K562 (cell line): Measurements from ENCODE around the gene ENDOD1. TPM values are rescaled to one million over a fixed set of nuclear protein-coding genes. Genes with fewer than 3 reads are reported as not detected.

Experiments used
- CEBPG ChIP-seq, 3 experiments: fragments of 200-800 bp in 1 of 3; sonication (Bioruptor generic) in 1 of 3; sonication (generic) in 1 of 3; formaldehyde crosslinking in 1 of 3; IDR thresholded peaks in 2 of 3; conservative IDR thresholded peaks in 1 of 3; 2 replicates each; pipeline versions ENCODE4 v1.6.1 to v1.8.0; 2016 to 2022; ENCODE audit warnings: missing compliant biosample characterization in 2 of 3, missing genetic modification characterization in 2 of 3, mild to moderate bottlenecking in 1 of 3, missing genetic modification reagents in 1 of 3
- CHD4 ChIP-seq: fragments of 200-600 bp; sonication (generic); IDR thresholded peaks from 3 replicates; pipeline ENCODE4 v1.6.1; 2012; ENCODE audit warnings: low read depth, mild to moderate bottlenecking, mixed read lengths, low read length, inconsistent platforms; ENCODE audit not compliant: insufficient read depth, insufficient replicate concordance, poor library complexity, severe bottlenecking
- EGR1 ChIP-seq: fragments of 450-650 bp; conservative IDR thresholded peaks from 2 replicates; pipeline ENCODE4 v1.6.1; 2017; ENCODE audit warnings: mild to moderate bottlenecking
- ELF2 ChIP-seq: fragments of 250-450 bp; sonication (Bioruptor Pico); IDR thresholded peaks from 2 replicates; pipeline ENCODE4 v1.5.0; 2021; ENCODE audit warnings: mild to moderate bottlenecking
- GATAD2B ChIP-seq: fragments of 450-650 bp; IDR thresholded peaks from 2 replicates; pipeline ENCODE4 v1.6.1; 2017; ENCODE audit warnings: mild to moderate bottlenecking, borderline replicate concordance
- JUND ChIP-seq, 2 experiments: IDR thresholded peaks; 2 replicates in 1 of 2; 3 replicates in 1 of 2; pipeline ENCODE4 v1.6.1; 2011; ENCODE audit warnings: borderline replicate concordance in 2 of 2, low read depth in 2 of 2, low read length in 2 of 2, improper control_type of control experiment in 1 of 2, missing biosample characterization in 1 of 2, missing genetic modification characterization in 1 of 2, missing genetic modification reagents in 1 of 2
- NCOA6 ChIP-seq: fragments of 450-650 bp; IDR thresholded peaks from 2 replicates; pipeline ENCODE4 v1.6.1; 2017; ENCODE audit warnings: mild to moderate bottlenecking
- PCBP1 ChIP-seq: fragments of 200-400 bp; formaldehyde crosslinking; IDR thresholded peaks from 2 replicates; pipeline ENCODE4 v1.6.1; 2018; ENCODE audit warnings: mild to moderate bottlenecking, low read depth, low read length; ENCODE audit not compliant: poor library complexity, severe bottlenecking
- SIN3B ChIP-seq: fragments of 450-650 bp; IDR thresholded peaks from 2 replicates; pipeline ENCODE4 v1.6.1; 2017; ENCODE audit warnings: low read depth, mild to moderate bottlenecking, moderate library complexity
- THRAP3 ChIP-seq: fragments of 450-650 bp; IDR thresholded peaks from 2 replicates; pipeline ENCODE4 v1.6.1; 2016; ENCODE audit warnings: mild to moderate bottlenecking, inconsistent platforms, borderline replicate concordance
- ZFP30 ChIP-seq: fragments of 250-450 bp; sonication (Bioruptor Pico); IDR thresholded peaks from 2 replicates; pipeline ENCODE4 v1.8.0; 2022; ENCODE audit warnings: moderate library complexity, mild to moderate bottlenecking, inconsistent platforms, borderline replicate concordance
- ZNF696 ChIP-seq: fragments of 250-450 bp; sonication (Bioruptor Pico); conservative IDR thresholded peaks from 2 replicates; pipeline ENCODE4 v1.4.0; 2020; ENCODE audit warnings: mild to moderate bottlenecking, moderate library complexity
- polyA plus RNA-seq, 8 experiments: library from polyadenylated mRNA; depleted of rRNA in 4 of 8; stranded (reverse) in 5 of 8; unstranded in 3 of 8; fragments of >200 nt; fragmentation: Nextera tagmentation in 2 of 8; fragmentation: Illumina TruSeq in 1 of 8; extraction: Ambion mirVana in 2 of 8; extraction: Trizol in 1 of 8; gene quantifications; 2 replicates each; pipeline versions ENCODE4 v1.2.1 to v1.2.3, GENCODE V29; 2011 to 2014; ENCODE audit warnings: inconsistent platforms in 1 of 8, missing spikeins in 1 of 8
- total RNA-seq, 7 experiments: library from RNA; depleted of rRNA in 6 of 7; stranded (reverse); fragments of >200 nt in 6 of 7; fragmentation: Illumina TruSeq in 2 of 7; extraction: Trizol in 2 of 7; gene quantifications; 2 replicates each; pipeline versions ENCODE4 v1.2.1 to v1.2.3, GENCODE V29; 2011 to 2021; ENCODE audit warnings: low replicate concordance in 1 of 7
- TF ChIP-seq, protein P1 (sequence below): fragments of 200-800 bp; sonication (Bioruptor generic); IDR thresholded peaks from 2 replicates; pipeline ENCODE4 v1.6.1; 2016; ENCODE audit warnings: missing genetic modification characterization, missing compliant biosample characterization
- TF ChIP-seq, protein P2 (sequence below): sonication (generic); formaldehyde crosslinking; IDR thresholded peaks from 2 replicates; pipeline ENCODE4 v1.4.0; 2020; ENCODE audit warnings: mild to moderate bottlenecking, missing genetic modification reagents

Gene ENDOD1
- total and polyA plus RNA-seq, 9 of the 15 experiments (the other 6 are each of a cell fraction or from before 2014, with no cell fraction given) = 4.2 to 11.8 (median 9.3) TPM

DNA sequence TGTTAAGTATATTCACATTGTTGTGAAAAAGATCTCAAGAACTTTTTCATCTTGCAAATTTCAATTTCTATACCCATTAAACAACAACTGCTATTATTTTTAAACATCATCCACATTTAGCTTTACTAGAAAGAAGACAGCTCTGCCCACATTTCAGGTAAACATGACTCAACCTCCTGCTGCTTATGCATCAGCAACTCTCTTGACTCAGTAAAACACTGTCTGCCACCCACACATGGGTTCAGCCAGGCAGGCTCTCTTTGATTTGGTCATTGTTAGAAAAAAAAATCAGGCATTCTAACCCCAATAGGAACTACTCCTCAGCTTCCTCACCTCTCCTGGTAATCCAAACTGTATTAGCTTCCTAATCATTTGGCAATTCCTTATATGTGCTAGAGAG lies 5.1 kb upstream of the ENDOD1 start (continued):
- no peak for TF ChIP-seq ZFP30 (CRISPR knock-in tag)
- no peak for TF ChIP-seq GATAD2B
- no peak for TF ChIP-seq PCBP1
- TF ChIP-seq, protein P1, sequence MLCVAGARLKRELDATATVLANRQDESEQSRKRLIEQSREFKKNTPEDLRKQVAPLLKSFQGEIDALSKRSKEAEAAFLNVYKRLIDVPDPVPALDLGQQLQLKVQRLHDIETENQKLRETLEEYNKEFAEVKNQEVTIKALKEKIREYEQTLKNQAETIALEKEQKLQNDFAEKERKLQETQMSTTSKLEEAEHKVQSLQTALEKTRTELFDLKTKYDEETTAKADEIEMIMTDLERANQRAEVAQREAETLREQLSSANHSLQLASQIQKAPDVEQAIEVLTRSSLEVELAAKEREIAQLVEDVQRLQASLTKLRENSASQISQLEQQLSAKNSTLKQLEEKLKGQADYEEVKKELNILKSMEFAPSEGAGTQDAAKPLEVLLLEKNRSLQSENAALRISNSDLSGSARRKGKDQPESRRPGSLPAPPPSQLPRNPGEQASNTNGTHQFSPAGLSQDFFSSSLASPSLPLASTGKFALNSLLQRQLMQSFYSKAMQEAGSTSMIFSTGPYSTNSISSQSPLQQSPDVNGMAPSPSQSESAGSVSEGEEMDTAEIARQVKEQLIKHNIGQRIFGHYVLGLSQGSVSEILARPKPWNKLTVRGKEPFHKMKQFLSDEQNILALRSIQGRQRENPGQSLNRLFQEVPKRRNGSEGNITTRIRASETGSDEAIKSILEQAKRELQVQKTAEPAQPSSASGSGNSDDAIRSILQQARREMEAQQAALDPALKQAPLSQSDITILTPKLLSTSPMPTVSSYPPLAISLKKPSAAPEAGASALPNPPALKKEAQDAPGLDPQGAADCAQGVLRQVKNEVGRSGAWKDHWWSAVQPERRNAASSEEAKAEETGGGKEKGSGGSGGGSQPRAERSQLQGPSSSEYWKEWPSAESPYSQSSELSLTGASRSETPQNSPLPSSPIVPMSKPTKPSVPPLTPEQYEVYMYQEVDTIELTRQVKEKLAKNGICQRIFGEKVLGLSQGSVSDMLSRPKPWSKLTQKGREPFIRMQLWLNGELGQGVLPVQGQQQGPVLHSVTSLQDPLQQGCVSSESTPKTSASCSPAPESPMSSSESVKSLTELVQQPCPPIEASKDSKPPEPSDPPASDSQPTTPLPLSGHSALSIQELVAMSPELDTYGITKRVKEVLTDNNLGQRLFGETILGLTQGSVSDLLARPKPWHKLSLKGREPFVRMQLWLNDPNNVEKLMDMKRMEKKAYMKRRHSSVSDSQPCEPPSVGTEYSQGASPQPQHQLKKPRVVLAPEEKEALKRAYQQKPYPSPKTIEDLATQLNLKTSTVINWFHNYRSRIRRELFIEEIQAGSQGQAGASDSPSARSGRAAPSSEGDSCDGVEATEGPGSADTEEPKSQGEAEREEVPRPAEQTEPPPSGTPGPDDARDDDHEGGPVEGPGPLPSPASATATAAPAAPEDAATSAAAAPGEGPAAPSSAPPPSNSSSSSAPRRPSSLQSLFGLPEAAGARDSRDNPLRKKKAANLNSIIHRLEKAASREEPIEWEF (CRISPR knock-in tag) = no peak
- TF ChIP-seq JUND (IDR thresholded peaks at IDR 0.05; ENCODE audit: borderline replicate concordance, low read depth, low read length) = peak; percentile 47; the same call in 1 of the 2 replicates
- no peak for TF ChIP-seq JUND (tag; IDR thresholded peaks at IDR 0.05; ENCODE audit: borderline replicate concordance, low read depth, low read length)
- no peak for TF ChIP-seq SIN3B
- TF ChIP-seq, protein P2, sequence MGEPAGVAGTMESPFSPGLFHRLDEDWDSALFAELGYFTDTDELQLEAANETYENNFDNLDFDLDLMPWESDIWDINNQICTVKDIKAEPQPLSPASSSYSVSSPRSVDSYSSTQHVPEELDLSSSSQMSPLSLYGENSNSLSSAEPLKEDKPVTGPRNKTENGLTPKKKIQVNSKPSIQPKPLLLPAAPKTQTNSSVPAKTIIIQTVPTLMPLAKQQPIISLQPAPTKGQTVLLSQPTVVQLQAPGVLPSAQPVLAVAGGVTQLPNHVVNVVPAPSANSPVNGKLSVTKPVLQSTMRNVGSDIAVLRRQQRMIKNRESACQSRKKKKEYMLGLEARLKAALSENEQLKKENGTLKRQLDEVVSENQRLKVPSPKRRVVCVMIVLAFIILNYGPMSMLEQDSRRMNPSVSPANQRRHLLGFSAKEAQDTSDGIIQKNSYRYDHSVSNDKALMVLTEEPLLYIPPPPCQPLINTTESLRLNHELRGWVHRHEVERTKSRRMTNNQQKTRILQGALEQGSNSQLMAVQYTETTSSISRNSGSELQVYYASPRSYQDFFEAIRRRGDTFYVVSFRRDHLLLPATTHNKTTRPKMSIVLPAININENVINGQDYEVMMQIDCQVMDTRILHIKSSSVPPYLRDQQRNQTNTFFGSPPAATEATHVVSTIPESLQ (CRISPR knock-in tag) = no peak
- TF ChIP-seq CEBPG (CRISPR knock-in tag; IDR thresholded peaks at IDR 0.05) = no peak
- TF ChIP-seq CEBPG (tag; conservative IDR thresholded peaks at IDR 0.05 in 1 of 2, IDR thresholded peaks at IDR 0.05 in 1 of 2) = 0 out of 4 replicates have a peak, but pooled peaks of 1 of the 2 experiments have one; percentile 39
- no peak for TF ChIP-seq THRAP3
- TF ChIP-seq EGR1 = peak; percentile 84
- TF ChIP-seq ZNF696 (CRISPR knock-in tag) = no peak
- TF ChIP-seq CHD4 = no peak
- TF ChIP-seq ELF2 (CRISPR knock-in tag) = no peak
- TF ChIP-seq NCOA6 = no peak
